ENCODE data around the gene ESRRA.

- TF ChIP-seq CTCF (IDR thresholded peaks at IDR 0.05), result no peak
- TF ChIP-seq EP300 (IDR thresholded peaks at IDR 0.05), result no peak
Measured at GRCh38 chr11:64353715-64354506, 48.6 kb downstream of the ESRRA start.
